Glutamatergic neuron (in vitro differentiated cells): ENCODE results near the gene CCDC201. TPM values are rescaled to one million over a fixed set of nuclear protein-coding genes. Genes with fewer than 3 reads are reported as not detected.

Experiments
- DNase-seq: peaks from one replicate; pipeline ENCODE4 v3.0.0; 2022
- H3K27ac Mint-ChIP-seq: one replicate; pipeline ENCODE4 v1.8.0; 2020; ENCODE audit warnings: mild to moderate bottlenecking, mixed read lengths, inconsistent platforms; ENCODE audit not compliant: unreplicated experiment
- H3K27me3 Mint-ChIP-seq: one replicate; pipeline ENCODE4 v1.8.0; 2020; ENCODE audit warnings: mild to moderate bottlenecking, moderate library complexity, mixed read lengths, inconsistent platforms; ENCODE audit not compliant: unreplicated experiment
- H3K36me3 Mint-ChIP-seq: one replicate; pipeline ENCODE4 v1.8.0; 2020; ENCODE audit warnings: mild to moderate bottlenecking, mixed read lengths, inconsistent platforms; ENCODE audit not compliant: unreplicated experiment
- H3K4me1 Mint-ChIP-seq: one replicate; pipeline ENCODE4 v1.8.0; 2020; ENCODE audit warnings: mild to moderate bottlenecking, low read depth, mixed read lengths, inconsistent platforms; ENCODE audit not compliant: unreplicated experiment
- H3K4me3 Mint-ChIP-seq: one replicate; pipeline ENCODE4 v1.8.0; 2020; ENCODE audit warnings: mild to moderate bottlenecking, mixed read lengths, inconsistent platforms; ENCODE audit not compliant: unreplicated experiment
- H3K9me3 Mint-ChIP-seq: one replicate; pipeline ENCODE4 v1.8.0; 2020; ENCODE audit warnings: mild to moderate bottlenecking, moderate library complexity, mixed read lengths, inconsistent platforms; ENCODE audit not compliant: unreplicated experiment
- total RNA-seq: library from RNA; stranded (reverse); fragmentation: NEBNext Ultra II Directional; extraction: Animal tissue kit (Norgen Biotek cat#: 25700); gene quantifications from one replicate; pipeline ENCODE4 v1.2.1, GENCODE V29; 2021; ENCODE audit not compliant: unreplicated experiment
- TF ChIP-seq, protein P1 (sequence below): fragments of 200-600 bp; sonication (generic); IDR thresholded peaks from one replicate; pipeline ENCODE4 v1.5.0; 2021; ENCODE audit not compliant: partially characterized antibody, unreplicated experiment

CCDC201 gene
- total RNA-seq, 1 donor from 2014 or later = not detected

DNA sequence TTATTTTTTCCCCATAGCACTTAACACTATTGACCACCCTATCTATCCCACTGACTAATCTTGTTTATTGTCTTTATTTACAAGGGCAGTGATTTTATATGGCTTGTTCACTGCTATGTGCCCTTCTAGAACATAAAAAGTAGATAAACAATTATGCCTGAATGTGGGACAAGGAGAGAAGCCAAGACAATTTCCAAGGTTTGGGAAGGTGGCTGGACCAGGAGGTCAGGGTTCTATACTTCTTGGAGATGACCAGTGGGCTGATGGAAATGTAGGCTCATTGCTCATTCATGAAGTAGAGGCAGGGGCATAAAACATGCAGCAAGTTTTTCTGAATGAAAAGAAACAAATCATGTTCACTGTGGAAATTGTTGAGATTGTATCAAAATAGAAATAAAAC, 36.7 kb upstream of the CCDC201 start:
- Mint-ChIP-seq H3K9me3 (no peaks in the 10 kb centered on the region), H3K4me3 (no peak overlapping the region), H3K4me1 (no peaks in the 10 kb centered on the region), H3K36me3 (no peaks in the 10 kb centered on the region), H3K27ac (no peak overlapping the region), H3K27me3 (peaks cover 1% of the 10 kb centered on the region)
- no peak for DNase-seq
- TF ChIP-seq, protein P1, sequence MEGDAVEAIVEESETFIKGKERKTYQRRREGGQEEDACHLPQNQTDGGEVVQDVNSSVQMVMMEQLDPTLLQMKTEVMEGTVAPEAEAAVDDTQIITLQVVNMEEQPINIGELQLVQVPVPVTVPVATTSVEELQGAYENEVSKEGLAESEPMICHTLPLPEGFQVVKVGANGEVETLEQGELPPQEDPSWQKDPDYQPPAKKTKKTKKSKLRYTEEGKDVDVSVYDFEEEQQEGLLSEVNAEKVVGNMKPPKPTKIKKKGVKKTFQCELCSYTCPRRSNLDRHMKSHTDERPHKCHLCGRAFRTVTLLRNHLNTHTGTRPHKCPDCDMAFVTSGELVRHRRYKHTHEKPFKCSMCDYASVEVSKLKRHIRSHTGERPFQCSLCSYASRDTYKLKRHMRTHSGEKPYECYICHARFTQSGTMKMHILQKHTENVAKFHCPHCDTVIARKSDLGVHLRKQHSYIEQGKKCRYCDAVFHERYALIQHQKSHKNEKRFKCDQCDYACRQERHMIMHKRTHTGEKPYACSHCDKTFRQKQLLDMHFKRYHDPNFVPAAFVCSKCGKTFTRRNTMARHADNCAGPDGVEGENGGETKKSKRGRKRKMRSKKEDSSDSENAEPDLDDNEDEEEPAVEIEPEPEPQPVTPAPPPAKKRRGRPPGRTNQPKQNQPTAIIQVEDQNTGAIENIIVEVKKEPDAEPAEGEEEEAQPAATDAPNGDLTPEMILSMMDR = no peak

DNA sequence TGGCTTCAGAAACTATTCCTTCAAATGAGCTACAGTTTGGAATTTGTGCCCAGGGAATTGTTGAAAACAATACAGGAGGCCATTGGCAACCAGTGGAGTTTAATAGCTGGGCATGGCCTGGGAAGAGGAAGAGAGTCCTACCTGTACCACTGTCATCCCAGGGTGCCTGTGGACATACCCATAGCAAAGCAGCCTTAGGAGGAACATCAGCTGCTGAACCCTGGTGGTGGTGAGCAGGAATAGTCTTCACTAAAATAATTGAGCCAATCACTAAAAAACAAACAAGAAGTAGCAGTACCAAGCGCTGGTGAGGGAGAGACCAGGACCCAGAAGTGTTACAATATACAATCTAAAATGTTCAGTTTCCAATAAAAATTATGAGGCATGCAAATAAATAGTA, 29.9 kb upstream of the CCDC201 start:
- H3K36me3 Mint-ChIP-seq = peaks cover 5% of the 10 kb centered on the region
- H3K4me3 Mint-ChIP-seq = no peak overlapping the region
- DNase-seq = no peak
- TF ChIP-seq, protein P1 = no peak
- H3K4me1 Mint-ChIP-seq = no peaks in the 10 kb centered on the region
- H3K27ac Mint-ChIP-seq = no peak overlapping the region
- H3K27me3 Mint-ChIP-seq = no peaks in the 10 kb centered on the region
- no peaks in the 10 kb centered on the region for H3K9me3 Mint-ChIP-seq

DNA sequence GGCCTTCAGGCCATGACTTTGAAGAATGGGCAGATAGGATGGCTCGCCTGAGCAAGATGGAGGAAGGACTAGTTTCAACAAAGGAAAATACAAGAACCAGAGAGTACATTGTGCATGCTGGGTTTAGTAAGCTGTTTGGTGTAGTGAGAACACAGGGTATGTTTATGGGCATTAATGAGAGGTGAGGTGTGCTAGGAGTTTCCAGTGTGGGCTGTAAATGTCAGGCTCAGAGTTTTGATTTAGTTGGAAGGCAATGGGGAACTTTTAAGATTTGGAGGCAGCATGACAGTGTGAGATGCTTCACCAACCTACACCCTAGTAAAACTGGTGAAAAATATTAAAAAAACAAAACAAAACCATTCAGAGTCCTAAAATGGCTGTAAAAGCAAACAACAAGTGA, 28.7 kb upstream of the CCDC201 start:
- Mint-ChIP-seq H3K4me1 (no peaks in the 10 kb centered on the region), H3K9me3 (no peaks in the 10 kb centered on the region), H3K27ac (no peak overlapping the region), H3K27me3 (no peaks in the 10 kb centered on the region), H3K36me3 (peaks cover 5% of the 10 kb centered on the region), H3K4me3 (no peak overlapping the region)
- TF ChIP-seq, protein P1 = no peak
- DNase-seq = no peak

DNA sequence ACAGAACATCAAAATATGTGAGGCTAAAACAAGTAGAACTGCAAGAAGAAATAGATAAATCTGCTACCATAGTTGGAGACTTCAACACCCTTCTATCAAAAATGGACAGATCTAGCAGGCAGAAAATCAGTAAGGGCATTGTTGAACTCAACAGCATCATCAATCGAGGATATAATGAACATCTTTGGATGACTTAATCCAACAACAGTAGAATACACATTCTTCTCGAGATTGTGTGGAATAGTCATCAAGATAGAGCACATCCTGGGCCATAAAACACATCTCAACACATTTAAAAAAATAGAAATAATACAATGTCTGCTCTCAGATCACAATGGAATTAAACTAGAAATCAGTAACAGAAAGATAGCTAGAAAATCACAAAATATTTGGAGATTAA, 25.3 kb upstream of the CCDC201 start:
- Mint-ChIP-seq H3K27ac (no peak overlapping the region), H3K27me3 (peaks cover 2% of the 10 kb centered on the region), H3K9me3 (no peaks in the 10 kb centered on the region), H3K4me1 (no peaks in the 10 kb centered on the region), H3K4me3 (no peak overlapping the region), H3K36me3 (peaks cover 5% of the 10 kb centered on the region)
- DNase-seq = no peak
- TF ChIP-seq, protein P1 = no peak

DNA sequence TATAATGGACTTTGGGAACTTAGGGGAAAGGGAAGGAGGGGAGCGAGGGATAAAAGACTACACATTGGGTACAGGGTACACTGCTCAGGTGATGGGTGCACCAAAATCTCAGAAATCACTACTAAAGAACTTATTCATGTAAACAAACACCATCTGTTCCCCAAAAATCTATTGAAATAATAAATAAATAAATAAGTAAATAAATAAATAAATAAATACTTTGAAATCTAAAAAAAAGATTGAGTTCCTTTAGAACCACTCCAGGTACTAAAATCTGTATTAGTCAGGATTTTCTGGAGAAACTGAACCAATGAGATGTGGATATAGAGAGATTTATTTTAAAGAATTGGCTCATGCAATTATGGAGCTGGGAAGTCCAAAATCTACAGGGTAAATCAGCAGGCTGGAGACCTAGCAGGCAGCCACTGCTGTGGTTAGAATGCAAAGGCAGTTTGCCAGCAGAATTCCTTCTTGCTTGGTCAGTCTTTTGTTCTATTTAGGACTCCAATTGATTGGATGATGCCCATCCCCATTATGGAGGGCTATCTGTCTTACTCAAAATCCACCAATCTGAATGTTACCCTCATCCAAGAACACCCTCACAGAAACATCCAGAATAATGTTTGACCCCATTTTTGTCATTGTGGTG, 24.3 kb upstream of the CCDC201 start:
- H3K36me3 Mint-ChIP-seq = no peaks in the 10 kb centered on the region
- no peaks in the 10 kb centered on the region for H3K4me1 Mint-ChIP-seq
- TF ChIP-seq, protein P1 = no peak
- H3K4me3 Mint-ChIP-seq = no peak overlapping the region
- peaks cover 2% of the 10 kb centered on the region for H3K27me3 Mint-ChIP-seq
- H3K27ac Mint-ChIP-seq = no peak overlapping the region
- no peak for DNase-seq
- H3K9me3 Mint-ChIP-seq = no peaks in the 10 kb centered on the region
